Mononuclear cell (primary cell): ENCODE results near the gene CAPN13. TPM values are rescaled to one million over a fixed set of nuclear protein-coding genes. Genes with fewer than 3 reads are reported as not detected.
"Not testable (repeated sequence)": the region's sequence is repeated elsewhere in the genome, so short reads cannot be mapped to it uniquely, and the experiment has no call there.

Source experiments
- H3K27me3 ChIP-seq: 2 replicates; pipeline ENCODE4 v1.6.0; 2011; ENCODE audit warnings: low read length, control low read depth; ENCODE audit not compliant: insufficient read depth
- H3K4me1 ChIP-seq: 2 replicates; pipeline ENCODE4 v1.5.1; 2011; ENCODE audit warnings: mild to moderate bottlenecking, low read length, control low read depth; ENCODE audit not compliant: insufficient read depth
- H3K4me3 ChIP-seq: 2 replicates; pipeline ENCODE4 v1.5.1; 2011; ENCODE audit warnings: mild to moderate bottlenecking, low read length, moderate library complexity
- H3K9me3 ChIP-seq: 2 replicates; pipeline ENCODE4 v1.5.1; 2011; ENCODE audit warnings: low read depth, mild to moderate bottlenecking, control low read depth, low read length
- total RNA-seq: library from RNA; depleted of rRNA; stranded (reverse); fragments of >200 nt; gene quantifications from one replicate; pipeline ENCODE4 v1.2.3, GENCODE V29; 2012

Gene CAPN13
- total RNA-seq, 1 donor, result under 0.01 TPM

DNA sequence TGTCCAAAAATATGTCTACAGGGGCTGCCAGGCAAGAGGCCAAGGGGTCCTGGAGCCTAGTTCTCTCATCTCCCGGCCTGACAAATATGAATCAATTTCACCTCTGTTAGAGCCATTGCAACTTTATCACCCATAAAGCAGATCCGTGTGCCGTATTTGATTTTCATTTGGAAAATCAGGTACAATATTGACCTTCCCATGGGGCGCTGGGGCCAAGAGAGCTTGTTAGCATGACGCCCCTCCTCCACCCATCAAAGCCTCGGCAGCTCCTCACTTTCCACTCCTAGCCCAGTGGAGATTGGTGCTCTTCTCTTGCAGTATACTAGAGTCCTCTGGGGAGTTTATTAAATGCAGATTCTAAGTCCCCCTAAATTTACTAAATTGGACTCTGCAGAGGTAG is 96.8 kb downstream of the CAPN13 start:
- Histone ChIP-seq H3K27me3 (no peaks in the 10 kb centered on the region), H3K9me3 (no peaks in the 10 kb centered on the region), H3K4me3 (no peak overlapping the region), H3K4me1 (peaks cover 32% of the 10 kb centered on the region)

DNA sequence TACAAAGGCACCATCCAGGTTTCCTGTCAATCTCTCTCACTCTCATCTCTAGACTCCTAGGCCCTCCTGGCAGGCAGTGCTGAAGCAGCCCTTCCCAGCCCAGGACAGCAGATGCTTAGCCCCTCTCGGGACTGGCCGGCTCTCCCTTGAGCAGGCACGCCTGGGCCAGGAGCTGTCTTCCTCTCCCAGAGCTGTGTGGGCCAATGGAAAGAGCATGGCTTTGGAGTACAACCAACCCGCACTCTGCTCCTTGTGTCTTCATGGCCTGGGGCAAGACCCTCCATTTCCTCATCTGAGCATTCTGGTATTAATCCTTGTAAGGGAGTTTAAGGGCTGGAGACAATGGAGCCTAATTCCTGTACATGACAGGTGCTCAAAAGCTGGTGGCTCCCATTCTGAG is 97.2 kb downstream of the CAPN13 start:
- H3K9me3 ChIP-seq, result no peaks in the 10 kb centered on the region
- no peaks in the 10 kb centered on the region for H3K27me3 ChIP-seq
- H3K4me1 ChIP-seq, result peaks cover 32% of the 10 kb centered on the region
- H3K4me3 ChIP-seq, result no peak overlapping the region

DNA sequence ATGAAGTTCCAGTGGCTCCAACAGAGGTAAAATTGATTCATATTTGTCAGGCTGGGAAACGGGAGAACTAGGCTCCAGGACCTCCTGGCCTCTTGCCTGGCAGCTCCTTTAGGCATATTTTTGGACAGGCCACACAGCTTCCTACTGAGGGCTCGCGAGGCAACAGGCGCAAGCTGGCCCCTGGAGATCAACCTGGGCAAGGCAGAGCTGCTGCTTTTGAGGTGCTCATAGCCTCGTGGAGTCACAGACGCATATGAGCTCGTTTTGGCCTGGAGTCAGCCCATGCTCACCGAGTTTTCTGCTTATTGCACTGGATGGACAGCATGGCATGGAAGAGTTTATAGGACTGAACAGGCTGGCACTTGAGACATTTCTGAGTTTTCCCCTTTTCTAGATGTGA is 97.7 kb downstream of the CAPN13 start:
- H3K9me3 ChIP-seq, result no peaks in the 10 kb centered on the region
- no peak overlapping the region for H3K4me3 ChIP-seq
- peaks cover 29% of the 10 kb centered on the region for H3K4me1 ChIP-seq
- no peaks in the 10 kb centered on the region for H3K27me3 ChIP-seq

DNA sequence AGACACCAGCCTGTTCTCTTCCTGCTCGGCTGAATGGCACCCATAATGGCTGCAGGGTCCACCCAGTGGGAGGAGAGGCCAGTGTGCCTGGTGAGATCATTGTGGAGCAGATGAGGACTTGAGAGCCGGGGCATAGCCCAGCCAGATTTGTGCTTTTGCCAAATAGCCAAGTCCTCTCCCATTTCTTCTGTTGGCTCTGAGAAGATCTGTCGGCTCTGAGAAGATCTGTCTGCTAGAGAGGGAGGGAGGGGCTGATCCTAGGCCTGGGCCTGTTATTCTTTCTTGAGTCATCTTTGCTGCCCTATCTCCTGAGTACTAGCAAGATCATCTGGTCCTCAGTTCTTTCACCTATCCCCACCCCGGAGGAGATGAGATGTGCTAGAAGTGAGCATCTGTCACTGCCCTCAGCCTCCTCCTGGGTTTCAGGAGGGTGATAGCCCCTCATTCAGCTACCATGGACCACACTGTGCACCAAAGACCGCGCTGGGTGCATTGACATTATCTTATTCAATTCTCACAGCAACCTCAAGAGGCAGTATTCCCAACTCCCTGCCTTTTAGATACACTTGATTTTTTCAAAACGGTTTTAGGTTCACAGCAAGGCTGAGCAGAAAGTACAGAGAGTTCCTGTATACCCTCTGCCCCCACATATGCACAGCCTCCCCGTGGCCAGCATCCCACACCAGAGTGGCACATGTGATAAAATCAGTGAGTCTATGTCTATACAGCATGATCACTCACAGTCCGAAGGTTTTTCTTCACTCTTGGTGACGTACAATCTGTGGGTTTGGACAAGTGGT is 98.6 kb downstream of the CAPN13 start:
- Histone ChIP-seq H3K4me3 (no peak overlapping the region), H3K27me3 (no peaks in the 10 kb centered on the region), H3K4me1 (peaks cover 20% of the 10 kb centered on the region), H3K9me3 (no peaks in the 10 kb centered on the region)

DNA sequence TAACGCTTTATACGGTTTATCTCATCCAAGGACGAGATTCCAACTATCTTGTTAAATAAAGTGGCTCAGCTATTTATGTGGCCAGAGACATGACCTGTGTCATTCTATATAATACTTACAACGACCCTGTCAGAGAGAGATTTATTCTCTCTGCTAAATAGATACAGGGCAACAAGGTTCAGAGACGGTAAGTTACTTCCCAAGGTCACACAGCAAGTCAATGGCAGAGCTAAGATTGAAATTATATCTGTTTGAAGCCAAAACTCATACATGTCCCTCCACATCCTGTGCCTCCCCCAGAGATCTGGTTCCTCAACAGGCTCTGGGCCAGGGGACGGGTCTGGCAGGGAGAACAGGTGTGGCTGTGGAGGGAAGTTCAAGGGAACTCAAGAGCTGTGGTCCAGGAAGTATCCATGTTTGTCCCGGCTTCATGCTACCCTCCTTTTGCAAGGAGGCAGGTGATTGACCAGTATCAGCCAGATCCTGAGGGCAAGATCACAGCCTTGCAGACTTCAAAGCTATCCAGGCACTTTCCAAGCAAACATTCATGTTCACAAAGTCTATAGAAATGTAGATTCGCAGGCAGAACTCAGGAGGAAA is 99.8 kb downstream of the CAPN13 start:
- H3K27me3 ChIP-seq, result no peaks in the 10 kb centered on the region
- peaks cover 18% of the 10 kb centered on the region for H3K4me1 ChIP-seq
- H3K9me3 ChIP-seq, result peaks cover 6% of the 10 kb centered on the region
- H3K4me3 ChIP-seq, result no peak overlapping the region

DNA sequence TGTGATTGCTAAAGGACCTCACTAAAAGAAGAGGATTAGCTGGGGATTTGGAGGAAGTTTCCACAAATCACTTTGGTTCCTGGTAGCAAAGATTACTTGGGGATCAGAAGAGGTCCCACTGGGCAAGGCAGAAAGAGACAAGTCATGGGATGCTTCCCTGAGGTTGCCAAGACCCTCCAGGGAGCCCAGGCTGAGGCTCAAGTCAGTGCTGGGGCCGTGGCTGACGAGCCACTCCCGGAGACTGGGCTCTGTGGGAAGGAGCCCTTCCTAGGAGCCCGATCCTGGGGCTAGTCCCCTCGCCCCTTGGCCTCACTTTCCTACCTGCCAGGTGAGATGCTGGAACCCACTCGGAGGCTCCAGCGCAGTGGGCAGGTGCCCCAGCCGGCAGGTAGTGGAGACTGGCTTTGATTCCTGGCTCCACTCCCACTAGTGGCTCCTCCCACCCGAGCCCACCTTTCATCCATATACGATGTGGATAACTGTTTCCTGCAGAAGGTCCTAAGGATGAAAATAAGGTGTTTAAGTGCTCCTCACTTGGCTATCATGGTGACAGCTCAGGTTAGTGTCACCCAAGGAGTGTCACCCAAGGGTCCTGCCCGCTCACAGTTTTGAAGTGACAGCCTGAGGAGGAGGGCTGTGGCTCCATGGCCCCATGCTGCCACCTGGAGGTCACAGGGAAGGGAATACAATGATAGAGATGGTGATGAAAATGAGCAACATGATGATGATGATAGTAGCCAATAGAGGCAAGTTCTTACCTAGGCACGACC is 100.5 kb downstream of the CAPN13 start:
- Histone ChIP-seq H3K9me3 (peaks cover 12% of the 10 kb centered on the region), H3K4me1 (peaks cover 15% of the 10 kb centered on the region), H3K27me3 (no peaks in the 10 kb centered on the region)

DNA sequence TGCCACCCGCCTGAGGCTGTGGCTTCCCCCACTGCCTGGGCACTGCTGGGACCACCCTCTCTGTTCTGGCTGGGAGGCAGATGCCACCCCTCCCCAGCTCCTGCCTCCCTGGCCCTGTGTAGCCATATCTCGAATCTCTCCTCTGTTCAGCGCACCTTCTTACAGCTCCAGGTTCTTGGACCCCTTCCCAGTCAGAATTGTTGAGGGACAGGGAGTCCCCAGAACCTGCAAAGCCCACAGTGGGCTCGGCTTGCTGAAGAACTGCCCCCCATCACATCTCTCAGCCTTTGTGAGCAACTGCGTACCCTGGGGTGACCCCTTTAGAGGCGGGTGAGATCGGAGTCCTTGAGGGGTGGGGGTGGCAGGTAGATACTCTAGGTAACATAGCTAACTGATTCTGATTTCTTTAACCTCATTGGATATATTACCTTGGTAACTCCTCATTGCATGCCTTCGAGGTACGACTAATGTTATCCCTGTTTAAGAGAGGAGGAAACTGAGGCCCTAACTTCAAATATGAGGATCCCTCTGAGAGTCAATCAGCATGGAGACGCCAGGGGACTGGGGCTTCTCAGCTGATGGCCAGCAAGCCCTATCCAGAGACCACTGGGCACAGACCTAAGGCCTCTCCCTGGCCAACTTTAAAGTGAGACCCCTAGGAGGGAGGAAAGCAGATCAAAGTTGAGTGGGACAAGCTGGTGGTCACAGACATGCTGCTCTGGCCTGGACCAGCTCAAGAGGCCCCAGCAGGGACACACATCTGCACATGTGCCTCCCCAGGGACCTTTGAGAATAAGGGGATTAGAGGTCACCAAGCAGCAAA is 101.3 kb downstream of the CAPN13 start:
- H3K27me3 ChIP-seq, result no peaks in the 10 kb centered on the region
- no peak overlapping the region for H3K4me3 ChIP-seq
- H3K9me3 ChIP-seq, result peaks cover 19% of the 10 kb centered on the region
- H3K4me1 ChIP-seq, result peaks cover 14% of the 10 kb centered on the region

More for the DNA sequence above, 100.5 kb downstream of the CAPN13 start:
- H3K4me3 ChIP-seq, result no peak overlapping the region

DNA sequence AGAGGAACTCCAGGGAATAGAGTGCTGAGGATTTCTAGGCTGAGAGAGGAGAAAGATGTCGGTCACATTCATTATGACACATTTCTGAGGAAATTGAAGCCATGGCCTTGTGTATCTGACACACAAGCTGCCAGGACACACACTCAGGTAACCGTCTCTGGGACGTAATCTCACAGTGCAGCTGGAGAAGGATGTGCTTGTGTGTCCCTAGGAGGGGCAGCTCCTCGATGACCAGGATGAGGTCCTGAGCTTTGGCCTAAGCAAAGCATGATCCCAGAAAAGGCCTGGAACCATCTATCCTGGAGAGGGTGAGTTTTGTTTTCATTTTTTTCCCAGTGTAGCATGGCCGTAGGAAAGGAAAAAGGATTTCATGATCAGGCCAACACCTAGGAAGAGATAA is 102.2 kb downstream of the CAPN13 start:
- peaks cover 23% of the 10 kb centered on the region for H3K9me3 ChIP-seq
- peaks cover 14% of the 10 kb centered on the region for H3K4me1 ChIP-seq
- H3K4me3 ChIP-seq, result no peak overlapping the region
- H3K27me3 ChIP-seq, result no peaks in the 10 kb centered on the region

DNA sequence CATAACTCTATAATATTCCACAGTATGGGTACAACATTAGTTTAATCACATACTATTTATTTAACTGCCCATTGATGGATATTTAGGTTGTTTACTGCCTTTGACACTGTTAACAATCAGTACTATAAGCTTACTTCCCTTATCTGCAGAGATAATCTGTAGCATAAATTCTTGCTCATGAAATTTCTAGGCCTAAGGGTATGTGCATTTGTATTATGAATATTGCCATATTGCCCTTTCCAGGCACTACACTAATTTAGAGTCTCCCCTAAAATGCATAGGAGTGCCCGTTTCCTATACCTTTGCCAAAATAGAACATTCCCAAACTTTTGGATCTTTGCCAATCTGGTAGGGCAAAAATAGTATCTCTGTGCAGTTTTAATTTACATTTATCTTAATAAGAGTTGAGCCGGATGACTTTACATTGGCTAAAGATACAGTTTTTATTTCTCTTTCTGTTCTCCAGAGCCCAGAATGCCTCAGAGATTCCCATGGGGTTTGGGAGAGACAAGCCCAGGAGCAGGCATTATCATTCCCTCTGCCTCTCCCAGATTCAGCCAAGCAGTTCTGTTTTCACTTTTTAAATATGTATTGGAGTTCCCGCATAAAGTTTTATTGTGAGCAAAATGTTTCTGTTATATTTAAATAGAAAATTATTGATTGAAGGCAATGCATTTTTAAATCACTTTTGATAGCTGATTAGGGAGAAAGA is 102.8 kb downstream of the CAPN13 start:
- peaks cover 14% of the 10 kb centered on the region for H3K4me1 ChIP-seq
- peaks cover 23% of the 10 kb centered on the region for H3K9me3 ChIP-seq
- no peaks in the 10 kb centered on the region for H3K27me3 ChIP-seq
- no peak overlapping the region for H3K4me3 ChIP-seq

DNA sequence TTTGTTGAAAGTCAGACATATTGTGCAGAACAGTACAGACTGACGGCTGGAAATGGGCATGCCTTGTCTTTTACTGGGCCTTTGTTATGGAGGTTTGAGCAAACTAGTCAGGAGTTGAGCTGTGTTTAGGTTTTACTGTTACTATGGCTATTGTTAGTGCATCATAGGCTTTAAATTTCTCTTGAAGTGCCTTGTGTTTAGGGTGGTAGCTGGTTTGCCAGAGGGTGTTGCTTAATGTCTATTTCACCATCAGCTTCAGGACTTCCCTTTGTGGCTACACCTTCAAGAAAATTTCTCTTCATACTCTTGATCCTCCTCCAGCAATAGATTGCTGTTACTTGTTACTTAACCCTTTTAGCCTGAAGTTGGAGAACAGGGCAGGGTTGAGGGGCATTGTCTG is 104.6 kb downstream of the CAPN13 start:
- Histone ChIP-seq H3K9me3 (peaks cover 23% of the 10 kb centered on the region), H3K27me3 (no peaks in the 10 kb centered on the region), H3K4me3 (no peak overlapping the region), H3K4me1 (peaks cover 14% of the 10 kb centered on the region)

DNA sequence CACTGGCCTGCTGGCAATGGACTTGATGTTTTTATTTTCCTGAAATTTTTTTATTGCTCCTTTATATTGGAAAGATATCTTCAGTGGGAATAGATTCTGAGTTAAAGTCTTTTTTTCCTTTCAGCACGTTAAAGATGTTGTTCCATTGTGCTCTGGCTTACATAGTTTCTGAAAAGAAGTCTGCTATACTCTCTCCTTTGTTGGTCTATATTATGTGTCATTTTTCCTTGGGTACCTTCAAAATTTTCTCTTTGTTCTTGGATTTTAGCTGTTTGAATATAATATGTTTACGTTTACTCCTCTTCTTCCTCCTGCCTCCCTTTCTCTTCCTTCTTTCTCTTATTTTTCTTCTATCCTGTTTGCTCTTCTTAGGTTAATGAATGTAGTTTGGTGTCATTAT is 105.5 kb downstream of the CAPN13 start:
- H3K9me3 ChIP-seq, result peaks cover 23% of the 10 kb centered on the region
- H3K4me3 ChIP-seq, result no peak overlapping the region
- peaks cover 14% of the 10 kb centered on the region for H3K4me1 ChIP-seq
- no peaks in the 10 kb centered on the region for H3K27me3 ChIP-seq

DNA sequence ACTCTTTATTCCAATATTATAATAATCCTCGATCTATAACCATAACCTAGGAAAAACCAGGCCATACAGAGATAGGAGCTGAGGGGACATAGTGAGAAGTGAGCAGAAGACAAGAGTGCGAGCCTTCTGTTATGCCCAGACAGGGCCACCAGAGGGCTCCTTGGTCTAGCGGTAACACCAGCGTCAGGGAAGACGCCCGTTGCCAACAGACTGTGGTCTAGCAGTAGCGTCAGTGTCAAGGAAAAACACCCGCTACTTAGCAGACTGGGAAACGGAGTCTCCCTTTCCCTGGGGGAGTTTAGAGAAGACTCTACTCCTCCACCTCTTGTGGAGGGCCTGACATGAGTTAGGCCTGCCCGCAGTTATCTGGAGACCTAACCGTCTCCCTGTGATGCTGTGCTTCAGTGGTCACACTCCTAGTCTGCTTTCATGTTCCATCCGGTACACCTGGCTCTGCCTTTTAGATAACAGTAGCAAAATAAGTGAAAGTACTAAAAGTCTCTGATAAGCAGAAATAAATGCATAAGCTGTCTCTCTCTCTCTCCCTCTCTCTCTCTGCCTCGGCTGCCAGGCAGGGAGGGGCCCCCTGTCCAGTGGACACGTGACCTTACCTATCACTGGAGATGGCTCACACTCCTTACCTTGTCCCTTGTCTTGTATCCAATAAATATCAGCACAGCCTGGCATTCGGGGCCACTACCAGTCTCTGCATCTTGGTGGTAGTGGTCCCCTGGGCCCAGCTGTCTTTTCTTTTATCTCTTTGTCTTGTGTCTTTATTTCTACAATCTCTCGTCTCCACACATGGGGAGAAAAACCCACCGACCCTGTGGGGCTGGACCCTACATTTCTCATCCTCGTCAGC is 109.8 kb downstream of the CAPN13 start:
- not testable (repeated sequence) for H3K4me1 ChIP-seq, H3K27me3 ChIP-seq, H3K4me3 ChIP-seq
- peaks cover 18% of the 10 kb centered on the region for H3K9me3 ChIP-seq

DNA sequence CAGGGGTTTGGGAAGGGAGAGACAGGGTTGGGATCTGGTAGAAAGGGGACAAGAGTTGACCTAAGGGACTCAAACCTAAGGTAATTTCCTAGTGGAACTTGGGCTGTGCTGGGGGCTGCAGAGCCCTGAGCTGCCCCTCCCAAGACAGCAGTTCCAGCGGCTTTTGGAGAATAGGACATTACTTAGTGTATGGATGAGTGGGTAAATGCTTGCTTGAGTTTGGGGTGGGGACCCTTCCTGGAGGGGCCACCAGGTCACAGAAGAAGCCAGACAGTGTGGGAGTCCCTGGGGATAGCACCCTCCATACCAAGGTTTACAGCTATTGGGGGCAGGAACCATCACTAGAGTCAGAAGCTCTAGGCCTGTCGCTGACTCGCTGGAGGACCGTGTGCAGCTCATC is 111.5 kb downstream of the CAPN13 start:
- no peaks in the 10 kb centered on the region for H3K4me1 ChIP-seq
- H3K27me3 ChIP-seq, result peaks cover 2% of the 10 kb centered on the region
- H3K4me3 ChIP-seq, result no peak overlapping the region
- H3K9me3 ChIP-seq, result peaks cover 2% of the 10 kb centered on the region
